GM23338 (cell line): ENCODE results near the gene CLSTN1. TPM values are rescaled to one million over a fixed set of nuclear protein-coding genes. Genes with fewer than 3 reads are reported as not detected.

Source experiments
- ATAC-seq: fragments of 200-7000 bp; cut with Tn5 transposase; 3 replicates; pipeline ENCODE4 v1.9.1; 2020
- DNase-seq: peaks from one replicate; pipeline ENCODE4 v3.0.0-alpha.2; 2015; ENCODE audit warnings: low spot score
- H2AFZ ChIP-seq: fragments of 200-600 bp; sonication (generic); 2 replicates; pipeline ENCODE4 v1.8.0; 2016; ENCODE audit warnings: antibody characterized with exemption, mild to moderate bottlenecking, moderate library complexity
- H3F3A ChIP-seq: fragments of 200-600 bp; sonication (generic); replicated peaks from 2 replicates; pipeline ENCODE4 v1.8.0; 2017; ENCODE audit warnings: antibody characterized with exemption, mixed run types, low read depth
- H3K27ac ChIP-seq: fragments of 200-600 bp; sonication (generic); 2 replicates; pipeline ENCODE4 v1.6.1; 2016; ENCODE audit warnings: low read depth
- H3K27me3 ChIP-seq: fragments of 200-600 bp; sonication (generic); 2 replicates; pipeline ENCODE4 v1.8.0; 2016; ENCODE audit warnings: mild to moderate bottlenecking, mixed run types, moderate library complexity; ENCODE audit not compliant: insufficient read depth
- H3K36me3 ChIP-seq: fragments of 200-600 bp; sonication (generic); 2 replicates; pipeline ENCODE4 v1.8.0; 2016; ENCODE audit warnings: mild to moderate bottlenecking; ENCODE audit not compliant: insufficient read depth
- H3K4me1 ChIP-seq: fragments of 200-600 bp; sonication (generic); 2 replicates; pipeline ENCODE4 v1.8.0; 2016; ENCODE audit warnings: mild to moderate bottlenecking, moderate library complexity; ENCODE audit not compliant: insufficient read depth
- H3K4me2 ChIP-seq: fragments of 200-600 bp; sonication (generic); 2 replicates; pipeline ENCODE4 v1.7.1; 2017; ENCODE audit warnings: mixed run types
- H3K4me3 ChIP-seq: fragments of 200-600 bp; sonication (generic); 2 replicates; pipeline ENCODE4 v1.6.1; 2016; ENCODE audit warnings: mixed run types
- H3K79me2 ChIP-seq: fragments of 200-600 bp; sonication (generic); replicated peaks from 2 replicates; pipeline ENCODE4 v1.8.0; 2017; ENCODE audit warnings: mild to moderate bottlenecking; ENCODE audit not compliant: insufficient read depth
- H3K9me2 ChIP-seq: fragments of 200-600 bp; sonication (generic); 2 replicates; pipeline ENCODE4 v1.8.0; 2017; ENCODE audit not compliant: insufficient read depth
- H4K20me1 ChIP-seq: fragments of 200-600 bp; sonication (generic); replicated peaks from 2 replicates; pipeline ENCODE4 v1.8.0; 2017; ENCODE audit warnings: mild to moderate bottlenecking; ENCODE audit not compliant: insufficient read depth
- H3K27ac Mint-ChIP-seq: 2 replicates; pipeline ENCODE4 v1.8.0; 2020; ENCODE audit warnings: inconsistent platforms, mild to moderate bottlenecking, moderate library complexity, mixed read lengths
- H3K27me3 Mint-ChIP-seq: 3 replicates; pipeline ENCODE4 v1.8.0; 2022; ENCODE audit warnings: low read depth, mild to moderate bottlenecking, moderate library complexity, mixed read lengths, inconsistent platforms; ENCODE audit not compliant: insufficient read depth, poor library complexity
- H3K36me3 Mint-ChIP-seq: 3 replicates; pipeline ENCODE4 v1.8.0; 2021; ENCODE audit warnings: low read depth, mild to moderate bottlenecking, inconsistent platforms, moderate library complexity, mixed read lengths
- H3K4me1 Mint-ChIP-seq: 3 replicates; pipeline ENCODE4 v1.8.0; 2020; ENCODE audit warnings: mild to moderate bottlenecking, inconsistent platforms, mixed read lengths
- H3K4me3 Mint-ChIP-seq: 3 replicates; pipeline ENCODE4 v1.8.0; 2021; ENCODE audit warnings: moderate library complexity, mild to moderate bottlenecking, inconsistent platforms, mixed read lengths
- H3K9me3 Mint-ChIP-seq: 3 replicates; pipeline ENCODE4 v1.8.0; 2020; ENCODE audit warnings: moderate library complexity, mild to moderate bottlenecking, inconsistent platforms, mixed read lengths
- CREB1 ChIP-seq: fragments of 250-450 bp; sonication (Bioruptor Pico); IDR thresholded peaks from 2 replicates; pipeline ENCODE4 v1.5.0; 2020; ENCODE audit warnings: low read depth, mild to moderate bottlenecking, moderate library complexity
- EZH2 ChIP-seq: fragments of 200-600 bp; sonication (generic); IDR thresholded peaks from one replicate; pipeline ENCODE4 v1.8.0; 2017; ENCODE audit warnings: antibody characterized with exemption, mild to moderate bottlenecking, low read depth; ENCODE audit not compliant: unreplicated experiment
- EZH2phosphoT487 ChIP-seq: fragments of 200-600 bp; sonication (generic); IDR thresholded peaks from one replicate; pipeline ENCODE4 v1.8.1; 2018; ENCODE audit warnings: antibody characterized with exemption; ENCODE audit not compliant: unreplicated experiment
- JUNB ChIP-seq: IDR thresholded peaks from one replicate; pipeline ENCODE4 v1.6.1; 2016; ENCODE audit warnings: antibody characterized with exemption; ENCODE audit not compliant: unreplicated experiment
- NANOG ChIP-seq: IDR thresholded peaks from 2 replicates; pipeline ENCODE4 v1.6.1; 2016; ENCODE audit warnings: antibody characterized with exemption, borderline replicate concordance
- POLR2AphosphoS5 ChIP-seq: IDR thresholded peaks from 2 replicates; pipeline ENCODE4 v1.6.1; 2016; ENCODE audit warnings: antibody characterized with exemption, low read depth
- STAT1 ChIP-seq: IDR thresholded peaks from one replicate; pipeline ENCODE4 v1.6.1; 2016; ENCODE audit warnings: antibody characterized with exemption; ENCODE audit not compliant: unreplicated experiment
- ZNF114 ChIP-seq: fragments of 250-450 bp; sonication (Bioruptor Pico); IDR thresholded peaks from 2 replicates; pipeline ENCODE4 v1.5.0; 2020; ENCODE audit warnings: mild to moderate bottlenecking, moderate library complexity
- ZNF331 ChIP-seq: fragments of 250-450 bp; sonication (Bioruptor Pico); IDR thresholded peaks from 2 replicates; pipeline ENCODE4 v1.5.0; 2020; ENCODE audit warnings: low read depth, mild to moderate bottlenecking, moderate library complexity
- polyA plus RNA-seq: library from polyadenylated mRNA; unstranded; fragments of >200 nt; fragmentation: Nextera tagmentation; extraction: Ambion mirVana; gene quantifications from 2 replicates; pipeline ENCODE4 v1.2.1, GENCODE V29; 2016
- total RNA-seq: library from RNA; depleted of rRNA; stranded (reverse); fragments of >200 nt; shearing (Covaris generic); gene quantifications from 2 replicates; pipeline ENCODE4 v1.2.3, GENCODE V29; 2014
- TF ChIP-seq, protein P1 (sequence below), 2 experiments: fragments of 200-600 bp in 1 of 2; sonication (generic) in 1 of 2; conservative IDR thresholded peaks; 2 replicates each; pipeline versions ENCODE4 v1.5.1 to v1.6.1; 2016 to 2017; ENCODE audit warnings: antibody characterized with exemption in 2 of 2, low read depth in 2 of 2, mild to moderate bottlenecking in 2 of 2, moderate library complexity in 1 of 2
- TF ChIP-seq, protein P2 (sequence below): IDR thresholded peaks from 2 replicates; pipeline ENCODE4 v1.6.1; 2016; ENCODE audit warnings: antibody characterized with exemption
- TF ChIP-seq, protein P3 (sequence below): IDR thresholded peaks from one replicate; pipeline ENCODE4 v1.6.1; 2018; ENCODE audit warnings: antibody characterized with exemption; ENCODE audit not compliant: unreplicated experiment
- TF ChIP-seq, protein P4 (sequence below): fragments of 250-450 bp; sonication (Bioruptor Pico); IDR thresholded peaks from 2 replicates; pipeline ENCODE4 v1.5.0; 2020; ENCODE audit warnings: mild to moderate bottlenecking, moderate library complexity

The CLSTN1 gene
- total and polyA plus RNA-seq, 2 experiments from 2014 or later: 38.5 to 66.2 TPM

DNA sequence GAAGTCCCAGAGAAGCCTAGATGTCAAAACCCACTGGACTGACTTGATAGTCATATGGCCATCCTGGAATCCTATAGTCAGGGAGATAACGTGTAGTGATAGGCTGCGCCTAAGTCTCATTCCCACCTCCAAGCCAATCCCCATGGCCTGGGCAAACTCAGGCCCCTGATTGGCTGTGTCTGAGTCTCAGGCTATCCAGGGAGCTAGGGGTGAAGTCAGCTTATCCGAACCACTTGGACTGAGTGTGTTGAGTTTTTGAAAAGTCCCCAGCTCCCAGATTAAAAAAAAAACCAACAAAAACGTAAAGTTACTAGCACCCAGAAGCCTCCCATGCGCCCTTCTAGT, 120.6 kb downstream of the CLSTN1 start:
- no peaks in the 10 kb centered on the region for H3K4me1 ChIP-seq
- no peaks in the 10 kb centered on the region for H3F3A ChIP-seq
- no peaks in the 10 kb centered on the region for H4K20me1 ChIP-seq
- H3K36me3 ChIP-seq: no peaks in the 10 kb centered on the region
- H2AFZ ChIP-seq: no peak overlapping the region
- no peak overlapping the region for H3K27ac ChIP-seq
- H3K9me2 ChIP-seq: no peaks in the 10 kb centered on the region
- Mint-ChIP-seq H3K9me3 (no peaks in the 10 kb centered on the region), H3K4me3 (no peak overlapping the region), H3K27ac (no peak overlapping the region), H3K27me3 (peaks cover 2% of the 10 kb centered on the region), H3K4me1 (peaks cover 7% of the 10 kb centered on the region; the same call in 2 of the 3 replicates), H3K36me3 (0 out of 3 replicates have a peak, but pooled peaks cover 3% of the 10 kb centered on the region)
- DNase-seq (no peak), ATAC-seq (peak; percentile 25)
- H3K79me2 ChIP-seq: no peaks in the 10 kb centered on the region
- H3K4me2 ChIP-seq: no peak overlapping the region
- no peak overlapping the region for H3K4me3 ChIP-seq
- no peaks in the 10 kb centered on the region for H3K27me3 ChIP-seq
- no peak for TF ChIP-seq NANOG
- TF ChIP-seq JUNB: no peak
- TF ChIP-seq POLR2AphosphoS5: no peak
- TF ChIP-seq EZH2phosphoT487: no peak
- TF ChIP-seq CREB1 (CRISPR knock-in tag): no peak
- TF ChIP-seq STAT1: no peak
- TF ChIP-seq, protein P1, sequence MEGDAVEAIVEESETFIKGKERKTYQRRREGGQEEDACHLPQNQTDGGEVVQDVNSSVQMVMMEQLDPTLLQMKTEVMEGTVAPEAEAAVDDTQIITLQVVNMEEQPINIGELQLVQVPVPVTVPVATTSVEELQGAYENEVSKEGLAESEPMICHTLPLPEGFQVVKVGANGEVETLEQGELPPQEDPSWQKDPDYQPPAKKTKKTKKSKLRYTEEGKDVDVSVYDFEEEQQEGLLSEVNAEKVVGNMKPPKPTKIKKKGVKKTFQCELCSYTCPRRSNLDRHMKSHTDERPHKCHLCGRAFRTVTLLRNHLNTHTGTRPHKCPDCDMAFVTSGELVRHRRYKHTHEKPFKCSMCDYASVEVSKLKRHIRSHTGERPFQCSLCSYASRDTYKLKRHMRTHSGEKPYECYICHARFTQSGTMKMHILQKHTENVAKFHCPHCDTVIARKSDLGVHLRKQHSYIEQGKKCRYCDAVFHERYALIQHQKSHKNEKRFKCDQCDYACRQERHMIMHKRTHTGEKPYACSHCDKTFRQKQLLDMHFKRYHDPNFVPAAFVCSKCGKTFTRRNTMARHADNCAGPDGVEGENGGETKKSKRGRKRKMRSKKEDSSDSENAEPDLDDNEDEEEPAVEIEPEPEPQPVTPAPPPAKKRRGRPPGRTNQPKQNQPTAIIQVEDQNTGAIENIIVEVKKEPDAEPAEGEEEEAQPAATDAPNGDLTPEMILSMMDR (conservative IDR thresholded peaks at IDR 0.05; ENCODE audit: low read depth in 2 of 2): no peak
- TF ChIP-seq, protein P2, sequence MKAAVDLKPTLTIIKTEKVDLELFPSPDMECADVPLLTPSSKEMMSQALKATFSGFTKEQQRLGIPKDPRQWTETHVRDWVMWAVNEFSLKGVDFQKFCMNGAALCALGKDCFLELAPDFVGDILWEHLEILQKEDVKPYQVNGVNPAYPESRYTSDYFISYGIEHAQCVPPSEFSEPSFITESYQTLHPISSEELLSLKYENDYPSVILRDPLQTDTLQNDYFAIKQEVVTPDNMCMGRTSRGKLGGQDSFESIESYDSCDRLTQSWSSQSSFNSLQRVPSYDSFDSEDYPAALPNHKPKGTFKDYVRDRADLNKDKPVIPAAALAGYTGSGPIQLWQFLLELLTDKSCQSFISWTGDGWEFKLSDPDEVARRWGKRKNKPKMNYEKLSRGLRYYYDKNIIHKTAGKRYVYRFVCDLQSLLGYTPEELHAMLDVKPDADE: no peak
- TF ChIP-seq EZH2: no peak
- TF ChIP-seq, protein P3, sequence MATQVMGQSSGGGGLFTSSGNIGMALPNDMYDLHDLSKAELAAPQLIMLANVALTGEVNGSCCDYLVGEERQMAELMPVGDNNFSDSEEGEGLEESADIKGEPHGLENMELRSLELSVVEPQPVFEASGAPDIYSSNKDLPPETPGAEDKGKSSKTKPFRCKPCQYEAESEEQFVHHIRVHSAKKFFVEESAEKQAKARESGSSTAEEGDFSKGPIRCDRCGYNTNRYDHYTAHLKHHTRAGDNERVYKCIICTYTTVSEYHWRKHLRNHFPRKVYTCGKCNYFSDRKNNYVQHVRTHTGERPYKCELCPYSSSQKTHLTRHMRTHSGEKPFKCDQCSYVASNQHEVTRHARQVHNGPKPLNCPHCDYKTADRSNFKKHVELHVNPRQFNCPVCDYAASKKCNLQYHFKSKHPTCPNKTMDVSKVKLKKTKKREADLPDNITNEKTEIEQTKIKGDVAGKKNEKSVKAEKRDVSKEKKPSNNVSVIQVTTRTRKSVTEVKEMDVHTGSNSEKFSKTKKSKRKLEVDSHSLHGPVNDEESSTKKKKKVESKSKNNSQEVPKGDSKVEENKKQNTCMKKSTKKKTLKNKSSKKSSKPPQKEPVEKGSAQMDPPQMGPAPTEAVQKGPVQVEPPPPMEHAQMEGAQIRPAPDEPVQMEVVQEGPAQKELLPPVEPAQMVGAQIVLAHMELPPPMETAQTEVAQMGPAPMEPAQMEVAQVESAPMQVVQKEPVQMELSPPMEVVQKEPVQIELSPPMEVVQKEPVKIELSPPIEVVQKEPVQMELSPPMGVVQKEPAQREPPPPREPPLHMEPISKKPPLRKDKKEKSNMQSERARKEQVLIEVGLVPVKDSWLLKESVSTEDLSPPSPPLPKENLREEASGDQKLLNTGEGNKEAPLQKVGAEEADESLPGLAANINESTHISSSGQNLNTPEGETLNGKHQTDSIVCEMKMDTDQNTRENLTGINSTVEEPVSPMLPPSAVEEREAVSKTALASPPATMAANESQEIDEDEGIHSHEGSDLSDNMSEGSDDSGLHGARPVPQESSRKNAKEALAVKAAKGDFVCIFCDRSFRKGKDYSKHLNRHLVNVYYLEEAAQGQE: no peak
- TF ChIP-seq ZNF331 (CRISPR knock-in tag): no peak
- TF ChIP-seq, protein P4, sequence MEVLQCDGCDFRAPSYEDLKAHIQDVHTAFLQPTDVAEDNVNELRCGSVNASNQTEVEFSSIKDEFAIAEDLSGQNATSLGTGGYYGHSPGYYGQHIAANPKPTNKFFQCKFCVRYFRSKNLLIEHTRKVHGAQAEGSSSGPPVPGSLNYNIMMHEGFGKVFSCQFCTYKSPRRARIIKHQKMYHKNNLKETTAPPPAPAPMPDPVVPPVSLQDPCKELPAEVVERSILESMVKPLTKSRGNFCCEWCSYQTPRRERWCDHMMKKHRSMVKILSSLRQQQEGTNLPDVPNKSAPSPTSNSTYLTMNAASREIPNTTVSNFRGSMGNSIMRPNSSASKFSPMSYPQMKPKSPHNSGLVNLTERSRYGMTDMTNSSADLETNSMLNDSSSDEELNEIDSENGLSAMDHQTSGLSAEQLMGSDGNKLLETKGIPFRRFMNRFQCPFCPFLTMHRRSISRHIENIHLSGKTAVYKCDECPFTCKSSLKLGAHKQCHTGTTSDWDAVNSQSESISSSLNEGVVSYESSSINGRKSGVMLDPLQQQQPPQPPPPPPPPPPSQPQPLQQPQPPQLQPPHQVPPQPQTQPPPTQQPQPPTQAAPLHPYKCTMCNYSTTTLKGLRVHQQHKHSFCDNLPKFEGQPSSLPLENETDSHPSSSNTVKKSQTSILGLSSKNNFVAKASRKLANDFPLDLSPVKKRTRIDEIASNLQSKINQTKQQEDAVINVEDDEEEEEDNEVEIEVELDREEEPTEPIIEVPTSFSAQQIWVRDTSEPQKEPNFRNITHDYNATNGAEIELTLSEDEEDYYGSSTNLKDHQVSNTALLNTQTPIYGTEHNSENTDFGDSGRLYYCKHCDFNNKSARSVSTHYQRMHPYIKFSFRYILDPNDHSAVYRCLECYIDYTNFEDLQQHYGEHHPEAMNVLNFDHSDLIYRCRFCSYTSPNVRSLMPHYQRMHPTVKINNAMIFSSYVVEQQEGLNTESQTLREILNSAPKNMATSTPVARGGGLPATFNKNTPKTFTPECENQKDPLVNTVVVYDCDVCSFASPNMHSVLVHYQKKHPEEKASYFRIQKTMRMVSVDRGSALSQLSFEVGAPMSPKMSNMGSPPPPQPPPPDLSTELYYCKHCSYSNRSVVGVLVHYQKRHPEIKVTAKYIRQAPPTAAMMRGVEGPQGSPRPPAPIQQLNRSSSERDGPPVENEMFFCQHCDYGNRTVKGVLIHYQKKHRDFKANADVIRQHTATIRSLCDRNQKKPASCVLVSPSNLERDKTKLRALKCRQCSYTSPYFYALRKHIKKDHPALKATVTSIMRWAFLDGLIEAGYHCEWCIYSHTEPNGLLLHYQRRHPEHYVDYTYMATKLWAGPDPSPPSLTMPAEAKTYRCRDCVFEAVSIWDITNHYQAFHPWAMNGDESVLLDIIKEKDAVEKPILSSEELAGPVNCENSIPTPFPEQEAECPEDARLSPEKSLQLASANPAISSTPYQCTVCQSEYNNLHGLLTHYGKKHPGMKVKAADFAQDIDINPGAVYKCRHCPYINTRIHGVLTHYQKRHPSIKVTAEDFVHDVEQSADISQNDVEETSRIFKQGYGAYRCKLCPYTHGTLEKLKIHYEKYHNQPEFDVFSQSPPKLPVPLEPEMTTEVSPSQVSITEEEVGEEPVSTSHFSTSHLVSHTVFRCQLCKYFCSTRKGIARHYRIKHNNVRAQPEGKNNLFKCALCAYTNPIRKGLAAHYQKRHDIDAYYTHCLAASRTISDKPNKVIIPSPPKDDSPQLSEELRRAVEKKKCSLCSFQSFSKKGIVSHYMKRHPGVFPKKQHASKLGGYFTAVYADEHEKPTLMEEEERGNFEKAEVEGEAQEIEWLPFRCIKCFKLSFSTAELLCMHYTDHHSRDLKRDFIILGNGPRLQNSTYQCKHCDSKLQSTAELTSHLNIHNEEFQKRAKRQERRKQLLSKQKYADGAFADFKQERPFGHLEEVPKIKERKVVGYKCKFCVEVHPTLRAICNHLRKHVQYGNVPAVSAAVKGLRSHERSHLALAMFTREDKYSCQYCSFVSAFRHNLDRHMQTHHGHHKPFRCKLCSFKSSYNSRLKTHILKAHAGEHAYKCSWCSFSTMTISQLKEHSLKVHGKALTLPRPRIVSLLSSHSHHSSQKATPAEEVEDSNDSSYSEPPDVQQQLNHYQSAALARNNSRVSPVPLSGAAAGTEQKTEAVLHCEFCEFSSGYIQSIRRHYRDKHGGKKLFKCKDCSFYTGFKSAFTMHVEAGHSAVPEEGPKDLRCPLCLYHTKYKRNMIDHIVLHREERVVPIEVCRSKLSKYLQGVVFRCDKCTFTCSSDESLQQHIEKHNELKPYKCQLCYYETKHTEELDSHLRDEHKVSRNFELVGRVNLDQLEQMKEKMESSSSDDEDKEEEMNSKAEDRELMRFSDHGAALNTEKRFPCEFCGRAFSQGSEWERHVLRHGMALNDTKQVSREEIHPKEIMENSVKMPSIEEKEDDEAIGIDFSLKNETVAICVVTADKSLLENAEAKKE (CRISPR knock-in tag): no peak
- no peak for TF ChIP-seq ZNF114
